HG03342 (cell line): Measurements from ENCODE around the gene SLC23A1.
A peak's percentile ranks its signal among the peaks of the same experiment; 100 is the strongest.

Experiments used
- ATAC-seq: cut with Tn5 transposase; IDR thresholded peaks from one replicate; pipeline ENCODE4 v1.9.1; 2021; ENCODE audit warnings: mild to moderate bottlenecking, moderate library complexity; ENCODE audit not compliant: unreplicated experiment

SLC23A1 gene

GRCh38 chr5:139408191-139408590, 25.1 kb upstream of the SLC23A1 start:
- no peak for ATAC-seq

- no peak for ATAC-seq
Observed at GRCh38 chr5:139407517-139407916, 24.4 kb upstream of the SLC23A1 start.

GRCh38 chr5:139406963-139407362, 23.9 kb upstream of the SLC23A1 start:
- ATAC-seq = no peak

- no peak for ATAC-seq
Observed at GRCh38 chr5:139404484-139404840, 21.4 kb upstream of the SLC23A1 start.

GRCh38 chr5:139403787-139404483, 20.8 kb upstream of the SLC23A1 start, which contains the start of gene SPATA24:
Gene SPATA24, minus strand, starts transcription at chr5:139404089. Its CDS starts 29 bp downstream, at chr5:139404060.
- peak; percentile 81 for ATAC-seq

- ATAC-seq = no peak
Observed at GRCh38 chr5:139403418-139403786, 20.3 kb upstream of the SLC23A1 start.

- ATAC-seq = no peak
Observed at GRCh38 chr5:139402561-139403158, 19.6 kb upstream of the SLC23A1 start.

- no peak for ATAC-seq
Observed at GRCh38 chr5:139401546-139401945, 18.4 kb upstream of the SLC23A1 start.

GRCh38 chr5:139399501-139400121, 16.5 kb upstream of the SLC23A1 start:
- no peak for ATAC-seq

- ATAC-seq = no peak
Observed at GRCh38 chr5:139397921-139398320, 14.8 kb upstream of the SLC23A1 start.

- no peak for ATAC-seq
Observed at GRCh38 chr5:139396691-139397090, 13.6 kb upstream of the SLC23A1 start.

- no peak for ATAC-seq
Observed at GRCh38 chr5:139395844-139396640, 12.9 kb upstream of the SLC23A1 start.

GRCh38 chr5:139394654-139395566, 11.8 kb upstream of the SLC23A1 start, which contains the start of gene PROB1:
Gene PROB1, minus strand, starts transcription at chr5:139395104. Its CDS starts 23 bp downstream, at chr5:139395081.
- ATAC-seq = no peak

GRCh38 chr5:139394123-139394653, 11.1 kb upstream of the SLC23A1 start:
- no peak for ATAC-seq

- no peak for ATAC-seq
Observed at GRCh38 chr5:139393497-139394122, 10.5 kb upstream of the SLC23A1 start.

- peak; percentile 54 for ATAC-seq
Observed at GRCh38 chr5:139392678-139393496, 9.8 kb upstream of the SLC23A1 start.

GRCh38 chr5:139392324-139392677, 9.2 kb upstream of the SLC23A1 start:
- peak; percentile 8 for ATAC-seq

- no peak for ATAC-seq
Observed at GRCh38 chr5:139391570-139392323, 8.7 kb upstream of the SLC23A1 start.
